Lower leg skin (tissue), 4 donors: ENCODE measurements around the gene C6orf141. TPM values are rescaled to one million over a fixed set of nuclear protein-coding genes. Genes with fewer than 3 reads are reported as not detected.

Source experiments
- DNase-seq, 2 donors: peaks; one replicate each; pipeline ENCODE4 v3.0.0-alpha.2; 2019; ENCODE audit warnings: low spot score in 2 of 2
- H3K4me3 ChIP-seq: fragments of 200-600 bp; sonication (generic); 2 replicates; pipeline ENCODE4 v1.5.1; 2017; ENCODE audit warnings: mild to moderate bottlenecking, low read depth; ENCODE audit not compliant: poor library complexity, severe bottlenecking
- CTCF ChIP-seq, 3 donors: fragments of 450-650 bp; IDR thresholded peaks; one replicate each; pipeline ENCODE4 v1.5.1; 2016; ENCODE audit warnings: antibody characterized with exemption in 3 of 3, mild to moderate bottlenecking in 3 of 3, moderate library complexity in 2 of 3
- POLR2A ChIP-seq, 2 donors: fragments of 450-650 bp; IDR thresholded peaks; one replicate each; pipeline ENCODE4 v1.6.1; 2016 to 2017; ENCODE audit warnings: antibody characterized with exemption in 2 of 2, mild to moderate bottlenecking in 1 of 2, moderate library complexity in 1 of 2
- WGBS, 2 donors: methylation state at CpG; one replicate each; pipeline ENCODE4 v1.1.5; 2018; 5-methylcytosine and 5-hydroxymethylcytosine counted together
- intact Hi-C: fragments of 100-400 bp; cut with DNase I; formaldehyde crosslinking; loops from one replicate; pipeline ENCODE4 v1.15.0; 2023; ENCODE audit warnings: low total_unique reads
- total RNA-seq, 4 donors: library from RNA; depleted of rRNA; stranded (reverse); fragments of >200 nt; gene quantifications; one replicate each; pipeline ENCODE4 v1.1.0, GENCODE V29; 2016

Gene C6orf141
- total RNA-seq, 4 donors from 2014 or later = 4.2 to 25.6 (median 9.5) TPM

GRCh38 chr6:49528571-49528970 is 21.9 kb upstream of the C6orf141 start:
- TF ChIP-seq POLR2A (IDR thresholded peaks at IDR 0.05) (no peak), CTCF (IDR thresholded peaks at IDR 0.05) (no peak)
- intact Hi-C loops = no loop called here
- no peak for DNase-seq
- H3K4me3 ChIP-seq = no peak overlapping the region
- WGBS, 2 donors = 35 to 42% methylated on average over 3 of the region's 3 CpGs

- TF ChIP-seq POLR2A (IDR thresholded peaks at IDR 0.05) (no peak), CTCF (IDR thresholded peaks at IDR 0.05) (no peak)
- no peak for DNase-seq
- WGBS, 2 donors = 64 to 74% methylated on average over 2 of the region's 2 CpGs
Observed at GRCh38 chr6:49530141-49530776, 20.2 kb upstream of the C6orf141 start.

GRCh38 chr6:49531774-49532569 is 18.5 kb upstream of the C6orf141 start:
- intact Hi-C loops = no loop called here
- H3K4me3 ChIP-seq = no peak overlapping the region
- no peak for DNase-seq
- 5% methylated on average over 3 of the region's 3 CpGs for WGBS, 2 donors
- TF ChIP-seq CTCF (IDR thresholded peaks at IDR 0.05) (peak in 1 of 3 donors; percentile 17), POLR2A (IDR thresholded peaks at IDR 0.05) (no peak)

More at GRCh38 chr6:49530141-49530776, 20.2 kb upstream of the C6orf141 start:
- intact Hi-C loops = no loop called here
- no peak overlapping the region for H3K4me3 ChIP-seq

GRCh38 chr6:49535795-49536194 is 14.7 kb upstream of the C6orf141 start:
- 74 to 75% methylated on average over 5 of the region's 5 CpGs for WGBS, 2 donors
- H3K4me3 ChIP-seq = no peak overlapping the region
- DNase-seq = no peak
- intact Hi-C loops = loop anchor here (5.0 kb wide), 1 partner anchor 77 kb away; no protein-coding TSS in a partner anchor
- TF ChIP-seq POLR2A (IDR thresholded peaks at IDR 0.05) (no peak), CTCF (IDR thresholded peaks at IDR 0.05) (no peak)

GRCh38 chr6:49539102-49539501 is 11.4 kb upstream of the C6orf141 start:
- DNase-seq = no peak
- TF ChIP-seq POLR2A (IDR thresholded peaks at IDR 0.05) (no peak), CTCF (IDR thresholded peaks at IDR 0.05) (no peak)
- intact Hi-C loops = loop anchor here (5.0 kb wide), 1 partner anchor 73 kb away; no protein-coding TSS in a partner anchor
- WGBS, 2 donors = 96 to 97% methylated on average over 3 of the region's 3 CpGs
- H3K4me3 ChIP-seq = no peak overlapping the region
